Ramos (cell line): ENCODE data around the gene CLIP2.
"Not testable (repeated sequence)": the region's sequence is repeated elsewhere in the genome, so short reads cannot be mapped to it uniquely, and the experiment has no call there.

ENCODE experiments used
- in situ Hi-C: fragments of 300-500 bp; cut with MboI; formaldehyde crosslinking; loops from one replicate; pipeline ENCODE4 v1.14.3; 2022; ENCODE audit warnings: low sequenced_read_pairs; ENCODE audit not compliant: unreplicated experiment

The CLIP2 gene

DNA sequence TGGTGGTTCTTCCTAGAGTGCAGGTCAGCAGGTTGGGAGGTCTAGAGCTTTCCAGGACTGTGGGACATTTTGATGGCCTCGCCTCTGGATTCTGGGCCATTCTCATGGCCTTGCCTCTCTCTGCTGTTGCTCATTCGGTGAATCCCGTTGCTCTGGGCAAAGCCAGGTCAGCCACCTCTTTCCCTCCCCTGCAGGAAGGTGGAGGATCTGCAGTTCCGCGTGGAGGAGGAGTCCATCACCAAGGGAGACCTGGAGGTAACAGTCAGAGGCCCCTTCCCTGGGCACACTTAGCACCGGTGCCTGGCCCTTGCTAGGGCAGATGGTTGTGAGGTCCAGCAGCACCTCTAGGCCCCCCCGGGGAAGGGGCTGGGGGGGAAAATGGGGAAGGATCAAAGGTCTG, 74.9 kb downstream of the CLIP2 start:
- in situ Hi-C loops = no loop called here

GRCh38 chr7:74365322-74366022, 76.3 kb downstream of the CLIP2 start:
- in situ Hi-C loops = no loop called here

GRCh38 chr7:74371381-74372341, 82.5 kb downstream of the CLIP2 start:
- in situ Hi-C loops = no loop called here

GRCh38 chr7:74372511-74373111, 83.4 kb downstream of the CLIP2 start:
- in situ Hi-C loops = no loop called here

DNA sequence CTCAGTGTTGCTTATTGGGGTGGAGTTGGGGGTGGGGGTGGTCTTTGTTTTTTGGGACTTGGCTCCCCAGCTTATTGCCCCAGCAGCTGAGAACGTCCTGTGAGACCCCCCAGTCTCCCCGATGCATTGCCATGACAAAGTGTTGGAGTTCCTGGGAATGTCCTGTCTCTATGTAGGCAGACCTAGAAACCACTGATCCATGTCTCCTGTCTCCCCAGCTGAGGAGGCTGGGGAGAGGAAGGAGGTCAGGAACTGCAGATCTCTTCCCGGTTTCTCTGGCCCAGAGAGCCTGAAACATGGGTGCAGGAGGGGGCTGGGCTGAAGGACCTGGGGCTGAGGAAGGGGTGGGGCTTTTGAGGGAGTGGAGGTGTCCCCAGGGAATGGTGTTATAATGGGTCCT, 84.3 kb downstream of the CLIP2 start:
- in situ Hi-C loops = no loop called here

- in situ Hi-C loops = no loop called here
These were observed 86.6 kb downstream of the CLIP2 start for GRCh38 chr7:74375726-74376220.

DNA sequence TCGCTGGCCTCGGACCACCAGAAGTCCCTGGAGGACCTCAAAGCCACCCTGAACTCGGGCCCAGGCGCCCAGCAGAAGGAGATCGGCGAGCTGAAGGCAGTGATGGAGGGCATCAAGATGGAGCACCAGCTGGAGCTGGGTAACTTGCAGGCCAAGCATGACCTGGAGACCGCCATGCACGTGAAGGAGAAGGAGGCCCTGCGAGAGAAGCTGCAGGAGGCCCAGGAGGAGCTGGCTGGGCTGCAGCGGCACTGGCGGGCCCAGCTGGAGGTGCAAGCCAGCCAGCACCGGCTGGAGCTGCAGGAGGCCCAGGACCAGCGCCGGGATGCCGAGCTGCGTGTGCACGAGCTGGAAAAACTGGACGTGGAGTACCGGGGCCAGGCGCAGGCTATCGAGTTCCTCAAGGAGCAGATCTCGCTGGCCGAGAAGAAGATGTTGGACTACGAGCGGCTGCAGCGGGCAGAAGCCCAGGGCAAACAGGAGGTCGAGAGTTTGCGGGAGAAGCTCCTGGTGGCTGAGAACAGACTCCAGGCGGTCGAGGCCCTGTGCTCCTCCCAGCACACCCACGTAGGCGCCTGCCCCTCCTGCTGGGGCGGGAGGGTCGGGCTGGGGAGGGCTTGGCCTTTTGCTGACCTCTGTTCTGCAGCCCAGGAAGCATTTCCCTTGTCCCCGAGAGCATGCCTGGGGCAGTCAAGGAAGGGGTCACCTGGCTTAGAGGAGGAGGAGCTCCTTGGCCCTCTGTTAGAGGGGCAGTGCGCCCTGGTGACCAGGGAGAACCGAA, 87.2 kb downstream of the CLIP2 start:
- in situ Hi-C loops = no loop called here

GRCh38 chr7:74379938-74380337, 90.7 kb downstream of the CLIP2 start:
- in situ Hi-C loops = no loop called here

- in situ Hi-C loops = no loop called here
These were observed 91.5 kb downstream of the CLIP2 start for GRCh38 chr7:74380720-74381119.

- in situ Hi-C loops = not testable (repeated sequence)
These were observed 94.9 kb downstream of the CLIP2 start for GRCh38 chr7:74384086-74384485.

DNA sequence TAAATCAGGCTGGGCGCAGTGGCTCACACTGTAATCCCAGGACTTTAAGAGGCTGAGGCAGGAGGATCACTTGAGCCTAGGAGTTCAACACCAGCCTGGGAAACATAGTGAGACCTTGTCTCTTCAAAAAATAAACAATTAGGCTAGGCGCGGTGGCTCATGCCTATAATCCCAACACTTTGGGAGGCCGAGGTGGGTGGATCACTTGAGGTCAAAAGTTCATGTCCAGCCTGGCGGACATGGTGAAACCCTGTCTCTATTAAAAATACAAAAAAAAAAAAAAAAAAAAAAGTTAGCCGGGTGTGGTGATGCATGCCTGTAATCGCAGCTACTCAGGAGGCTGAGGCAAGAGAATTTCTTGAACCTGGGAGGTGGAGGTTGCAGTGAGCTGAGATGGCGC, 95.6 kb downstream of the CLIP2 start:
- in situ Hi-C loops = not testable (repeated sequence)

DNA sequence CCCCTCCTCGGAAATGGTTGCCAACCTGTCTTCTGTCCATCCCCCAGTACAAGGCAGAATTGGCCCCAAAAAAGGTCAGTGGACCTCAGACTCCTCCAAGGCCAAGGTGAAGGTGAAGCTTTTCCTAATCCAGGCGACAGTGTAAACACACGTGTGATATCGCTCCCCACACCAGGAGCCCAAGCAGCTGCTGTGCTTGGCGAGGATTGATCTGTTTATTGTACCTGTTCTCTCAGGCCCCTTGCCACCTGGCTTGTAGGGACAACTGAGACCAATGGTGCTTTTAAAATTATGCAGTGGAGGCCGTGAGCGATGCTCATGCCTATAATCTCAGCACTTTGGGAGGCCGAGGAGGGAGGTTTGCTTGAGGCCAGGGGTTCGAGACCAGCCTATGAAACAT, 98.4 kb downstream of the CLIP2 start:
- in situ Hi-C loops = no loop called here

DNA sequence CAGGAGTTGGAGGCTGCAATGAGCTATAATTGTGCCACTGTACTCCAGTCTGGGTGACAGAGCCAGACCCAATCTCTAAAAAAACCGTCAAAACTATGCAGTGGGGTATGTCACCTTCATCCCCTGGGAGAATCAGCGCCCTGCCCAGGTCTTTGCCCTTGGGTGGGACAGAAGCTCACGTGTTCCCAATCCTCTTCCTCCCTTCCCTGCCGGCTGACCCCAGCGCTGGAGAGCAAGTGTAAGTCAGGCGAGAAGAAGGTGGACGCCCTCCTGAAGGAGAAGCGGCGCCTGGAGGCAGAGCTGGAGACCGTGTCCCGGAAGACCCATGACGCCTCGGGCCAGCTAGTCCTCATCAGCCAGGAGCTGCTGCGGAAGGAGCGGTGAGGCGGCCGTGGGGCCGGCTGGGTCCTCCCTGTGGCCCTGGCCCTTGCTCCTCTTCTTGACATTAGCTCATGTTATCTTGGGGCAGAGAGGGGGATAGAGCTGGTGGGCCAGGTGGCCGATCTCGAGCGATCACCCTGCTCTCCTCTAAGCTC, 99.7 kb downstream of the CLIP2 start:
- in situ Hi-C loops = no loop called here

DNA sequence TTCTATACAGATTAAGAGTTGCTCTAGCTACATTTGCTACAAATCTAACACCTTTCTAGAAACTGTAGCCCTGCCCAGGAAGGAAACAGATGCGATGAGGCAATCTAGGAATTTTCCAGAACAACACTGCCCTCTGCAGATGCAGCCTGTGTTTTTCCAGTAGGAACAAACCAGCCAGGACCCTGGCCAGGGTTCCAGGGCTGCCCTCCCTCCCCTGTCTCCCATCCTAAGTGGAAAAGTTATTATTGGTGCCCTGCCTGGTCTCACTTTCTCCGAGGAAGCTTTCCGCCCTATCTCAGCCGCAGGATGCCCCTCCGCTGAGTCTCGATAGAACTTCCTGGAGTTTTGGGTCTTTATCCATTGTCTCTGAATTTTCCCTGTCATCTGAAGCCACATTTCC, 104.5 kb downstream of the CLIP2 start:
- in situ Hi-C loops = not testable (repeated sequence)

- in situ Hi-C loops = not testable (repeated sequence)
These were observed 105.4 kb downstream of the CLIP2 start for GRCh38 chr7:74394601-74395000.

GRCh38 chr7:74395745-74396311, 106.6 kb downstream of the CLIP2 start:
- in situ Hi-C loops = no loop called here

- in situ Hi-C loops = no loop called here
These were observed 107.8 kb downstream of the CLIP2 start for GRCh38 chr7:74396993-74397392.

- in situ Hi-C loops = no loop called here
These were observed 109.2 kb downstream of the CLIP2 start for GRCh38 chr7:74398426-74398825.

GRCh38 chr7:74399006-74399405, 109.8 kb downstream of the CLIP2 start:
- in situ Hi-C loops = no loop called here
